Neural cell (in vitro differentiated cells): ENCODE measurements around the gene ZBTB40. TPM values are rescaled to one million over a fixed set of nuclear protein-coding genes. Genes with fewer than 3 reads are reported as not detected.

Source experiments
- H2AFZ ChIP-seq: fragments of 200-600, 300-800 bp; sonication (generic), shearing (Covaris generic); 2 replicates; pipeline ENCODE4 v1.6.0; 2014; ENCODE audit warnings: low read depth, mild to moderate bottlenecking, antibody characterized with exemption, low read length, moderate library complexity
- H3F3A ChIP-seq: fragments of 200-600 bp; shearing (Covaris generic); 2 replicates; pipeline ENCODE4 v1.6.1; 2016; ENCODE audit warnings: mild to moderate bottlenecking, moderate library complexity, mixed read lengths, antibody characterized with exemption, low read length; ENCODE audit not compliant: insufficient read depth, poor library complexity, severe bottlenecking
- H3K27ac ChIP-seq: fragments of 200-600, 300-800 bp; sonication (generic), shearing (Covaris generic); 2 replicates; pipeline ENCODE4 v1.5.1; 2014; ENCODE audit warnings: mild to moderate bottlenecking, low read length, moderate library complexity
- H3K27me3 ChIP-seq: fragments of 300-800, 200-600 bp; sonication (generic), shearing (Covaris generic); 2 replicates; pipeline ENCODE4 v1.6.0; 2014; ENCODE audit warnings: mild to moderate bottlenecking, low read depth, low read length, moderate library complexity; ENCODE audit not compliant: insufficient read depth
- H3K36me3 ChIP-seq: fragments of 300-800, 200-600 bp; sonication (generic), shearing (Covaris generic); 2 replicates; pipeline ENCODE4 v1.5.1; 2014; ENCODE audit warnings: mild to moderate bottlenecking, antibody characterized with exemption, low read length, moderate library complexity; ENCODE audit not compliant: insufficient read depth
- H3K4me2 ChIP-seq: fragments of 300-800, 200-600 bp; sonication (generic), shearing (Covaris generic); 2 replicates; pipeline ENCODE4 v1.6.0; 2014; ENCODE audit warnings: mild to moderate bottlenecking, low read length
- H3K4me3 ChIP-seq: fragments of 300-800, 200-600 bp; sonication (generic), shearing (Covaris generic); 2 replicates; pipeline ENCODE4 v1.5.1; 2014; ENCODE audit warnings: mild to moderate bottlenecking, low read length, moderate library complexity
- H3K79me2 ChIP-seq: fragments of 200-600 bp; shearing (Covaris generic); replicated peaks from 2 replicates; pipeline ENCODE4 v1.6.0; 2014; ENCODE audit warnings: mild to moderate bottlenecking, low read length, moderate library complexity; ENCODE audit not compliant: insufficient read depth
- H3K9ac ChIP-seq: fragments of 300-800, 200-600 bp; sonication (generic), shearing (Covaris generic); 2 replicates; pipeline ENCODE4 v1.6.1; 2016; ENCODE audit warnings: mild to moderate bottlenecking, low read length, mixed read lengths
- H3K9me2 ChIP-seq: fragments of 200-600 bp; shearing (Covaris generic); 2 replicates; pipeline ENCODE4 v1.6.1; 2016; ENCODE audit warnings: mild to moderate bottlenecking, low read length, mixed read lengths; ENCODE audit not compliant: insufficient read depth
- H3K9me3 ChIP-seq: fragments of 200-600, 300-800 bp; sonication (generic), shearing (Covaris generic); 2 replicates; pipeline ENCODE4 v1.6.1; 2016; ENCODE audit warnings: mild to moderate bottlenecking, mixed run types, low read length, moderate library complexity, mixed read lengths
- H4K20me1 ChIP-seq: fragments of 200-600 bp; shearing (Covaris generic); 2 replicates; pipeline ENCODE4 v1.6.1; 2016; ENCODE audit warnings: mild to moderate bottlenecking, mixed run types; ENCODE audit not compliant: insufficient read depth
- CTCF ChIP-seq: fragments of 450-650 bp; IDR thresholded peaks from 2 replicates; pipeline ENCODE4 v1.5.1; 2014; ENCODE audit warnings: antibody characterized with exemption, mild to moderate bottlenecking, moderate library complexity; ENCODE audit not compliant: poor library complexity, severe bottlenecking
- EP300 ChIP-seq: fragments of 450-650 bp; conservative IDR thresholded peaks from 2 replicates; pipeline ENCODE4 v1.6.1; 2014; ENCODE audit warnings: antibody characterized with exemption, mild to moderate bottlenecking, moderate library complexity; ENCODE audit not compliant: poor library complexity, severe bottlenecking
- EZH2 ChIP-seq: fragments of 200-600, 300-800 bp; shearing (Covaris generic), sonication (generic); IDR thresholded peaks from 2 replicates; pipeline ENCODE4 v1.6.1; 2014; ENCODE audit warnings: antibody characterized with exemption, low read length, borderline replicate concordance, mild to moderate bottlenecking; ENCODE audit not compliant: insufficient read depth, poor library complexity, severe bottlenecking
- MXI1 ChIP-seq: fragments of 450-650 bp; conservative IDR thresholded peaks from 2 replicates; pipeline ENCODE4 v1.6.1; 2014; ENCODE audit warnings: antibody characterized with exemption, mild to moderate bottlenecking; ENCODE audit not compliant: poor library complexity, severe bottlenecking
- POLR2AphosphoS5 ChIP-seq: IDR thresholded peaks from 2 replicates; pipeline ENCODE4 v1.6.1; 2012
- RAD21 ChIP-seq: fragments of 450-650 bp; conservative IDR thresholded peaks from 2 replicates; pipeline ENCODE4 v1.6.1; 2014; ENCODE audit warnings: antibody characterized with exemption, mild to moderate bottlenecking, moderate library complexity
- REST ChIP-seq: IDR thresholded peaks from 2 replicates; pipeline ENCODE4 v1.6.1; 2012; ENCODE audit warnings: borderline replicate concordance
- SMC3 ChIP-seq: fragments of 450-650 bp; conservative IDR thresholded peaks from 2 replicates; pipeline ENCODE4 v1.6.1; 2014; ENCODE audit warnings: antibody characterized with exemption, mild to moderate bottlenecking, moderate library complexity; ENCODE audit not compliant: poor library complexity
- TAF1 ChIP-seq: IDR thresholded peaks from 2 replicates; pipeline ENCODE4 v1.6.1; 2012; ENCODE audit warnings: low read depth
- polyA plus RNA-seq: library from polyadenylated mRNA; depleted of rRNA; stranded (reverse); fragments of >200 nt; gene quantifications from 2 replicates; pipeline ENCODE4 v1.2.3, GENCODE V29; 2014

Gene ZBTB40
- polyA plus RNA-seq, 1 donor from 2014 or later: 12.7 TPM

- Histone ChIP-seq H3K27ac (no peak overlapping the region), H3F3A (no peaks in the 10 kb centered on the region), H3K36me3 (no peaks in the 10 kb centered on the region), H2AFZ (no peak overlapping the region), H3K9me3 (no peaks in the 10 kb centered on the region), H3K27me3 (no peaks in the 10 kb centered on the region), H3K9ac (no peak overlapping the region), H3K9me2 (no peaks in the 10 kb centered on the region), H4K20me1 (no peaks in the 10 kb centered on the region), H3K4me2 (no peak overlapping the region), H3K4me3 (no peak overlapping the region), H3K79me2 (peaks cover 5% of the 10 kb centered on the region)
- TF ChIP-seq REST (no peak), EP300 (no peak), CTCF (no peak), RAD21 (no peak), POLR2AphosphoS5 (no peak), MXI1 (no peak), TAF1 (no peak)
Measured at GRCh38 chr1:22476566-22476965, 24.9 kb downstream of the ZBTB40 start.

DNA sequence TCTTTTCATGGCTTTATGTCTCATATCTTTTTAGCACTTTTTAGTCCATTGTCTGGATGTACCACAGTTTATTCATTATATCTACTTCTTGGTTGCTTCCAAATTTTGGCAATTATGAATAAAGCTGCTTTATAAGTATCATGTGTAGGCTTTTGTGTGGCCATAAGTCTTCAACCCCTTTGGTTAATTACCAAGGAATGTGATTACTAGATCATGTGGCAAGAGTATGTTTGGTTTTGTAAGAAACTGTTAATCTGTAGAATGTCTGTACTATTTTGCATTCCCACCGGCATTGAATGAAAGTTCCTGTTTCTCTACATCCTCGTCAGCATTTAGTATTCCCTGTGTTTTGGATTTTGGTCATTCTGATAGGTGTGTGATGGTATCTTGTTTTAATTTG, 31.5 kb downstream of the ZBTB40 start:
- Histone ChIP-seq H2AFZ (no peak overlapping the region), H3K79me2 (peaks cover 5% of the 10 kb centered on the region), H3K4me3 (no peak overlapping the region), H4K20me1 (no peaks in the 10 kb centered on the region), H3K27me3 (no peaks in the 10 kb centered on the region), H3F3A (no peaks in the 10 kb centered on the region), H3K9me2 (no peaks in the 10 kb centered on the region), H3K4me2 (no peak overlapping the region), H3K9ac (no peak overlapping the region), H3K27ac (no peak overlapping the region), H3K36me3 (no peaks in the 10 kb centered on the region), H3K9me3 (no peaks in the 10 kb centered on the region)
- TF ChIP-seq MXI1 (no peak), EZH2 (no peak), POLR2AphosphoS5 (no peak), EP300 (no peak), SMC3 (no peak), CTCF (no peak), RAD21 (no peak), REST (no peak), TAF1 (no peak)
